WTC11 (cell line): Measurements from ENCODE around the gene PGBD1. TPM values are rescaled to one million over a fixed set of nuclear protein-coding genes. Genes with fewer than 3 reads are reported as not detected.

Experiments used
- ATAC-seq: fragments of 200-7000 bp; cut with Tn5 transposase; 2 replicates; pipeline ENCODE4 v1.10.0; 2021; ENCODE audit warnings: mild to moderate bottlenecking, moderate library complexity
- CTCF ChIA-PET: fragments of 300-600 bp; sonication (Branson Sonifier 250); formaldehyde crosslinking; loops from one replicate; lab custom pipeline; 2021; ENCODE audit warnings: antibody characterized with exemption; lab: Charles Lee
- POLR2A ChIA-PET: fragments of 350-600 bp; sonication (Branson Sonifier 250); formaldehyde crosslinking; loops from one replicate; lab custom pipeline; 2021; ENCODE audit warnings: antibody characterized with exemption; lab: Charles Lee
- DNase-seq: peaks from one replicate; pipeline ENCODE4 v3.0.0; 2021; ENCODE audit warnings: low spot score
- H3K27ac Mint-ChIP-seq: 2 replicates; pipeline ENCODE4 v1.8.0; 2021; ENCODE audit warnings: mixed read lengths
- H3K27me3 Mint-ChIP-seq: 2 replicates; pipeline ENCODE4 v1.8.0; 2021; ENCODE audit warnings: low read depth, mild to moderate bottlenecking, moderate library complexity, mixed read lengths
- H3K36me3 Mint-ChIP-seq: 2 replicates; pipeline ENCODE4 v1.8.0; 2021; ENCODE audit warnings: mixed read lengths
- H3K4me1 Mint-ChIP-seq: 2 replicates; pipeline ENCODE4 v1.8.0; 2022; ENCODE audit warnings: mixed read lengths
- H3K4me3 Mint-ChIP-seq: 2 replicates; pipeline ENCODE4 v1.8.0; 2021; ENCODE audit warnings: mild to moderate bottlenecking, moderate library complexity, mixed read lengths
- H3K9me3 Mint-ChIP-seq: 2 replicates; pipeline ENCODE4 v1.8.0; 2021; ENCODE audit warnings: mixed read lengths
- ATF3 ChIP-seq: sonication (generic); formaldehyde crosslinking; conservative IDR thresholded peaks from 2 replicates; pipeline ENCODE4 v1.8.1; 2022; ENCODE audit warnings: mild to moderate bottlenecking, missing genetic modification reagents
- CREB1 ChIP-seq: sonication (generic); formaldehyde crosslinking; IDR thresholded peaks from 2 replicates; pipeline ENCODE4 v1.8.0; 2023; ENCODE audit warnings: mild to moderate bottlenecking, missing genetic modification reagents
- ELF4 ChIP-seq: sonication (generic); formaldehyde crosslinking; IDR thresholded peaks from 2 replicates; pipeline ENCODE4 v1.8.1; 2022; ENCODE audit warnings: low read depth, mild to moderate bottlenecking, moderate library complexity, missing genetic modification reagents
- FOXK1 ChIP-seq: sonication (generic); formaldehyde crosslinking; IDR thresholded peaks from 2 replicates; pipeline ENCODE4 v1.8.0; 2022; ENCODE audit warnings: mild to moderate bottlenecking, moderate library complexity, missing genetic modification reagents
- FOXP1 ChIP-seq: sonication (generic); formaldehyde crosslinking; IDR thresholded peaks from 2 replicates; pipeline ENCODE4 v1.8.0; 2022; ENCODE audit warnings: missing genetic modification reagents, mild to moderate bottlenecking, moderate library complexity, borderline replicate concordance
- JAZF1 ChIP-seq: fragments of 250-450 bp; sonication (Bioruptor Pico); IDR thresholded peaks from 2 replicates; pipeline ENCODE4 v1.9.0; 2021; ENCODE audit warnings: moderate library complexity, mild to moderate bottlenecking, inconsistent platforms
- NR2C2 ChIP-seq: sonication (generic); formaldehyde crosslinking; IDR thresholded peaks from 2 replicates; pipeline ENCODE4 v1.8.0; 2022; ENCODE audit warnings: mild to moderate bottlenecking, missing genetic modification reagents
- NR3C1 ChIP-seq: sonication (generic); formaldehyde crosslinking; conservative IDR thresholded peaks from 2 replicates; pipeline ENCODE4 v1.8.1; 2023; ENCODE audit warnings: low read depth, mild to moderate bottlenecking, missing genetic modification reagents
- SMAD4 ChIP-seq: sonication (generic); formaldehyde crosslinking; IDR thresholded peaks from 2 replicates; pipeline ENCODE4 v1.8.0; 2022; ENCODE audit warnings: mild to moderate bottlenecking, missing genetic modification reagents
- TEAD4 ChIP-seq: sonication (generic); formaldehyde crosslinking; IDR thresholded peaks from 2 replicates; pipeline ENCODE4 v1.8.0; 2022; ENCODE audit warnings: mild to moderate bottlenecking, missing genetic modification reagents
- TP53 ChIP-seq: sonication (generic); formaldehyde crosslinking; IDR thresholded peaks from 2 replicates; pipeline ENCODE4 v1.8.1; 2023; ENCODE audit warnings: mild to moderate bottlenecking, missing genetic modification reagents
- USF1 ChIP-seq: sonication (generic); formaldehyde crosslinking; IDR thresholded peaks from 2 replicates; pipeline ENCODE4 v1.8.0; 2022; ENCODE audit warnings: mild to moderate bottlenecking, missing genetic modification reagents
- ZNF232 ChIP-seq: sonication (generic); formaldehyde crosslinking; IDR thresholded peaks from 2 replicates; pipeline ENCODE4 v1.8.0; 2022; ENCODE audit warnings: mild to moderate bottlenecking, missing genetic modification reagents
- ZNF263 ChIP-seq: sonication (generic); formaldehyde crosslinking; IDR thresholded peaks from 2 replicates; pipeline ENCODE4 v1.8.1; 2022; ENCODE audit warnings: low read depth, mild to moderate bottlenecking, moderate library complexity, missing genetic modification reagents
- ZNF396 ChIP-seq: fragments of 250-450 bp; sonication (Bioruptor Pico); IDR thresholded peaks from 2 replicates; pipeline ENCODE4 v1.8.0; 2021; ENCODE audit warnings: mild to moderate bottlenecking, moderate library complexity, borderline replicate concordance
- ZSCAN18 ChIP-seq: fragments of 250-450 bp; sonication (Bioruptor Pico); IDR thresholded peaks from 2 replicates; pipeline ENCODE4 v2.1.2; 2022; ENCODE audit warnings: mild to moderate bottlenecking, moderate library complexity
- total RNA-seq: library from RNA; stranded (reverse); gene quantifications from 3 replicates; pipeline ENCODE4 v1.2.3, GENCODE V29; 2021
- TF ChIP-seq, protein P1 (sequence below): fragments of 200-600 bp; IDR thresholded peaks from 2 replicates; pipeline ENCODE4 v1.8.0; 2022; ENCODE audit warnings: antibody characterized with exemption
- TF ChIP-seq, protein P2 (sequence below): fragments of 250-450 bp; sonication (Bioruptor Pico); IDR thresholded peaks from 2 replicates; pipeline ENCODE4 v1.8.0; 2021; ENCODE audit warnings: mild to moderate bottlenecking
- TF ChIP-seq, protein P3 (sequence below): sonication (generic); formaldehyde crosslinking; IDR thresholded peaks from 2 replicates; pipeline ENCODE4 v1.8.0; 2023; ENCODE audit warnings: missing genetic modification reagents, mild to moderate bottlenecking, borderline replicate concordance
- TF ChIP-seq, protein P4 (sequence below): fragments of 250-450 bp; sonication (Bioruptor Pico); IDR thresholded peaks from 2 replicates; pipeline ENCODE4 v1.9.0; 2021; ENCODE audit warnings: mild to moderate bottlenecking

The PGBD1 gene
- total RNA-seq, 1 experiment from 2014 or later: 6.9 TPM

GRCh38 chr6:28258877-28259777, 22.2 kb upstream of the PGBD1 start, which contains the start of gene NKAPL:
Gene NKAPL (plus strand): TSS chr6:28259297. CDS start chr6:28259372, 75 bp downstream.
- Mint-ChIP-seq H3K27me3 (peaks cover 75% of the 10 kb centered on the region), H3K9me3 (no peaks in the 10 kb centered on the region), H3K27ac (no peak within 1 kb of the TSS), H3K36me3 (no peaks in the 10 kb centered on the region), H3K4me3 (peak within 1 kb of the TSS; percentile 57), H3K4me1 (no peaks in the 10 kb centered on the region)
- ATAC-seq (peak; percentile 53), DNase-seq (peak; percentile 24)
- TF ChIP-seq CREB1 (CRISPR knock-in tag) (no peak), ZNF396 (CRISPR knock-in tag) (no peak), TP53 (no peak), USF1 (no peak), JAZF1 (CRISPR knock-in tag) (no peak), ZNF232 (no peak), ZSCAN18 (no peak)
- TF ChIP-seq, protein P1, sequence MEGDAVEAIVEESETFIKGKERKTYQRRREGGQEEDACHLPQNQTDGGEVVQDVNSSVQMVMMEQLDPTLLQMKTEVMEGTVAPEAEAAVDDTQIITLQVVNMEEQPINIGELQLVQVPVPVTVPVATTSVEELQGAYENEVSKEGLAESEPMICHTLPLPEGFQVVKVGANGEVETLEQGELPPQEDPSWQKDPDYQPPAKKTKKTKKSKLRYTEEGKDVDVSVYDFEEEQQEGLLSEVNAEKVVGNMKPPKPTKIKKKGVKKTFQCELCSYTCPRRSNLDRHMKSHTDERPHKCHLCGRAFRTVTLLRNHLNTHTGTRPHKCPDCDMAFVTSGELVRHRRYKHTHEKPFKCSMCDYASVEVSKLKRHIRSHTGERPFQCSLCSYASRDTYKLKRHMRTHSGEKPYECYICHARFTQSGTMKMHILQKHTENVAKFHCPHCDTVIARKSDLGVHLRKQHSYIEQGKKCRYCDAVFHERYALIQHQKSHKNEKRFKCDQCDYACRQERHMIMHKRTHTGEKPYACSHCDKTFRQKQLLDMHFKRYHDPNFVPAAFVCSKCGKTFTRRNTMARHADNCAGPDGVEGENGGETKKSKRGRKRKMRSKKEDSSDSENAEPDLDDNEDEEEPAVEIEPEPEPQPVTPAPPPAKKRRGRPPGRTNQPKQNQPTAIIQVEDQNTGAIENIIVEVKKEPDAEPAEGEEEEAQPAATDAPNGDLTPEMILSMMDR: no peak
- TF ChIP-seq, protein P2, sequence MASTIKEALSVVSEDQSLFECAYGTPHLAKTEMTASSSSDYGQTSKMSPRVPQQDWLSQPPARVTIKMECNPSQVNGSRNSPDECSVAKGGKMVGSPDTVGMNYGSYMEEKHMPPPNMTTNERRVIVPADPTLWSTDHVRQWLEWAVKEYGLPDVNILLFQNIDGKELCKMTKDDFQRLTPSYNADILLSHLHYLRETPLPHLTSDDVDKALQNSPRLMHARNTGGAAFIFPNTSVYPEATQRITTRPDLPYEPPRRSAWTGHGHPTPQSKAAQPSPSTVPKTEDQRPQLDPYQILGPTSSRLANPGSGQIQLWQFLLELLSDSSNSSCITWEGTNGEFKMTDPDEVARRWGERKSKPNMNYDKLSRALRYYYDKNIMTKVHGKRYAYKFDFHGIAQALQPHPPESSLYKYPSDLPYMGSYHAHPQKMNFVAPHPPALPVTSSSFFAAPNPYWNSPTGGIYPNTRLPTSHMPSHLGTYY (CRISPR knock-in tag): no peak
- CTCF ChIA-PET: no interaction called here
- POLR2A ChIA-PET: no interaction called here

- DNase-seq (no peak), ATAC-seq (no peak)
- ChIA-PET POLR2A (no interaction called here), CTCF (interaction anchor here (1.1 kb wide), 1 partner anchor 56 kb away, joined by 3 read pairs; no protein-coding TSS in a partner anchor)
- no peaks in the 10 kb centered on the region for H3K9me3 Mint-ChIP-seq
- no peak overlapping the region for H3K27ac Mint-ChIP-seq
- peaks cover 63% of the 10 kb centered on the region for H3K27me3 Mint-ChIP-seq
- H3K36me3 Mint-ChIP-seq: no peaks in the 10 kb centered on the region
- H3K4me1 Mint-ChIP-seq: no peaks in the 10 kb centered on the region
- H3K4me3 Mint-ChIP-seq: no peak overlapping the region
- no peak for TF ChIP-seq FOXP1 (CRISPR knock-in tag)
- TF ChIP-seq NR2C2 (CRISPR knock-in tag): no peak
- TF ChIP-seq ELF4 (CRISPR knock-in tag): no peak
- no peak for TF ChIP-seq TEAD4 (CRISPR knock-in tag)
- no peak for TF ChIP-seq FOXK1 (CRISPR knock-in tag)
- TF ChIP-seq, protein P3, sequence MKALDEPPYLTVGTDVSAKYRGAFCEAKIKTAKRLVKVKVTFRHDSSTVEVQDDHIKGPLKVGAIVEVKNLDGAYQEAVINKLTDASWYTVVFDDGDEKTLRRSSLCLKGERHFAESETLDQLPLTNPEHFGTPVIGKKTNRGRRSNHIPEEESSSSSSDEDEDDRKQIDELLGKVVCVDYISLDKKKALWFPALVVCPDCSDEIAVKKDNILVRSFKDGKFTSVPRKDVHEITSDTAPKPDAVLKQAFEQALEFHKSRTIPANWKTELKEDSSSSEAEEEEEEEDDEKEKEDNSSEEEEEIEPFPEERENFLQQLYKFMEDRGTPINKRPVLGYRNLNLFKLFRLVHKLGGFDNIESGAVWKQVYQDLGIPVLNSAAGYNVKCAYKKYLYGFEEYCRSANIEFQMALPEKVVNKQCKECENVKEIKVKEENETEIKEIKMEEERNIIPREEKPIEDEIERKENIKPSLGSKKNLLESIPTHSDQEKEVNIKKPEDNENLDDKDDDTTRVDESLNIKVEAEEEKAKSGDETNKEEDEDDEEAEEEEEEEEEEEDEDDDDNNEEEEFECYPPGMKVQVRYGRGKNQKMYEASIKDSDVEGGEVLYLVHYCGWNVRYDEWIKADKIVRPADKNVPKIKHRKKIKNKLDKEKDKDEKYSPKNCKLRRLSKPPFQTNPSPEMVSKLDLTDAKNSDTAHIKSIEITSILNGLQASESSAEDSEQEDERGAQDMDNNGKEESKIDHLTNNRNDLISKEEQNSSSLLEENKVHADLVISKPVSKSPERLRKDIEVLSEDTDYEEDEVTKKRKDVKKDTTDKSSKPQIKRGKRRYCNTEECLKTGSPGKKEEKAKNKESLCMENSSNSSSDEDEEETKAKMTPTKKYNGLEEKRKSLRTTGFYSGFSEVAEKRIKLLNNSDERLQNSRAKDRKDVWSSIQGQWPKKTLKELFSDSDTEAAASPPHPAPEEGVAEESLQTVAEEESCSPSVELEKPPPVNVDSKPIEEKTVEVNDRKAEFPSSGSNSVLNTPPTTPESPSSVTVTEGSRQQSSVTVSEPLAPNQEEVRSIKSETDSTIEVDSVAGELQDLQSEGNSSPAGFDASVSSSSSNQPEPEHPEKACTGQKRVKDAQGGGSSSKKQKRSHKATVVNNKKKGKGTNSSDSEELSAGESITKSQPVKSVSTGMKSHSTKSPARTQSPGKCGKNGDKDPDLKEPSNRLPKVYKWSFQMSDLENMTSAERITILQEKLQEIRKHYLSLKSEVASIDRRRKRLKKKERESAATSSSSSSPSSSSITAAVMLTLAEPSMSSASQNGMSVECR (CRISPR knock-in tag): no peak
- no peak for TF ChIP-seq ZNF263
- no peak for TF ChIP-seq ATF3
- no peak for TF ChIP-seq SMAD4 (CRISPR knock-in tag)
- TF ChIP-seq, protein P4, sequence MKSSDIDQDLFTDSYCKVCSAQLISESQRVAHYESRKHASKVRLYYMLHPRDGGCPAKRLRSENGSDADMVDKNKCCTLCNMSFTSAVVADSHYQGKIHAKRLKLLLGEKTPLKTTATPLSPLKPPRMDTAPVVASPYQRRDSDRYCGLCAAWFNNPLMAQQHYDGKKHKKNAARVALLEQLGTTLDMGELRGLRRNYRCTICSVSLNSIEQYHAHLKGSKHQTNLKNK (CRISPR knock-in tag): no peak
- no peak for TF ChIP-seq NR3C1 (CRISPR knock-in tag)
These were observed 17.4 kb upstream of the PGBD1 start for GRCh38 chr6:28263922-28264321.
